ENCODE results near the gene VWA8. TPM values are rescaled to one million over a fixed set of nuclear protein-coding genes. Genes with fewer than 3 reads are reported as not detected.
"Not testable (repeated sequence)": the region's sequence is repeated elsewhere in the genome, so short reads cannot be mapped to it uniquely, and the experiment has no call there.

VWA8 gene
- total and polyA plus RNA-seq, 9 donors = 4.5 to 25.1 (median 21.0) TPM

- peaks cover 2% of the 10 kb centered on the region for H3K4me1 ChIP-seq (ENCODE audit: insufficient read depth)
- intact Hi-C loops (cut with DNase I) = no loop called here
- H3K4me3 ChIP-seq = no peak overlapping the region
- TF ChIP-seq EP300 (IDR thresholded peaks at IDR 0.05) (no peak), POLR2A (IDR thresholded peaks at IDR 0.05) (no peak), CTCF (IDR thresholded peaks at IDR 0.05) (no peak)
- no peak overlapping the region for H3K27ac ChIP-seq
- DNase-seq = no peak
- 87 to 99% (median 99%) methylated on average over 6 of the region's 6 CpGs for WGBS, 3 donors
- no peaks in the 10 kb centered on the region for H3K36me3 ChIP-seq
- no peaks in the 10 kb centered on the region for H3K27me3 ChIP-seq
- no peaks in the 10 kb centered on the region for H3K9me3 ChIP-seq
Observed at GRCh38 chr13:41579881-41580280, 381.0 kb downstream of the VWA8 start.

GRCh38 chr13:41579168-41579567, 381.7 kb downstream of the VWA8 start:
- 86 to 93% (median 90%) methylated on average over 6 of the region's 6 CpGs for WGBS, 3 donors
- TF ChIP-seq CTCF (IDR thresholded peaks at IDR 0.05) (no peak), POLR2A (IDR thresholded peaks at IDR 0.05) (no peak), EP300 (IDR thresholded peaks at IDR 0.05) (no peak)
- H3K27ac ChIP-seq = no peak overlapping the region
- H3K4me3 ChIP-seq = no peak overlapping the region
- no peak for DNase-seq
- intact Hi-C loops (cut with DNase I) = no loop called here
- no peaks in the 10 kb centered on the region for H3K9me3 ChIP-seq
- H3K4me1 ChIP-seq (ENCODE audit: insufficient read depth) = peaks cover 2% of the 10 kb centered on the region
- no peaks in the 10 kb centered on the region for H3K27me3 ChIP-seq
- no peaks in the 10 kb centered on the region for H3K36me3 ChIP-seq

GRCh38 chr13:41578371-41578770, 382.5 kb downstream of the VWA8 start:
- Histone ChIP-seq H3K4me3 (no peak overlapping the region), H3K36me3 (no peaks in the 10 kb centered on the region), H3K27me3 (no peaks in the 10 kb centered on the region), H3K9me3 (no peaks in the 10 kb centered on the region), H3K4me1 (ENCODE audit: insufficient read depth) (peaks cover 2% of the 10 kb centered on the region), H3K27ac (no peak overlapping the region)
- no peak for TF ChIP-seq CTCF (IDR thresholded peaks at IDR 0.05)
- TF ChIP-seq EP300 (IDR thresholded peaks at IDR 0.05) = no peak
- DNase-seq = no peak
- intact Hi-C loops (cut with DNase I) = no loop called here
- 89 to 98% (median 95%) methylated on average over 5 of the region's 5 CpGs for WGBS, 3 donors

GRCh38 chr13:41577436-41577835, 383.5 kb downstream of the VWA8 start:
- 28 to 46% (median 30%) methylated on average over 4 of the region's 4 CpGs for WGBS, 3 donors

GRCh38 chr13:41573640-41574039, 387.3 kb downstream of the VWA8 start:
- H3K27me3 ChIP-seq; H3K4me1 ChIP-seq (ENCODE audit: insufficient read depth); H3K9me3 ChIP-seq; intact Hi-C loops (cut with DNase I); H3K4me3 ChIP-seq; H3K27ac ChIP-seq; H3K36me3 ChIP-seq; DNase-seq: not testable (repeated sequence)
- WGBS, 3 donors = 97 to 98% (median 97%) methylated on average over 19 of the region's 19 CpGs

More at GRCh38 chr13:41577436-41577835, 383.5 kb downstream of the VWA8 start:
- DNase-seq = no peak
- Histone ChIP-seq H3K4me1 (ENCODE audit: insufficient read depth) (peaks cover 2% of the 10 kb centered on the region), H3K9me3 (no peaks in the 10 kb centered on the region), H3K4me3 (no peak overlapping the region), H3K36me3 (no peaks in the 10 kb centered on the region), H3K27ac (no peak overlapping the region), H3K27me3 (no peaks in the 10 kb centered on the region)
- no peak for TF ChIP-seq POLR2A (IDR thresholded peaks at IDR 0.05)
- TF ChIP-seq EP300 (IDR thresholded peaks at IDR 0.05) = no peak
- TF ChIP-seq CTCF (IDR thresholded peaks at IDR 0.05) = no peak
- intact Hi-C loops (cut with DNase I) = no loop called here

- 95 to 97% (median 96%) methylated on average over 21 to 33 of the region's 33 CpGs for WGBS, 3 donors
Observed at GRCh38 chr13:41571817-41572340, 389.0 kb downstream of the VWA8 start.

More at GRCh38 chr13:41571817-41572340, 389.0 kb downstream of the VWA8 start:
- H3K4me3 ChIP-seq; H3K4me1 ChIP-seq (ENCODE audit: insufficient read depth); DNase-seq; H3K27me3 ChIP-seq; H3K9me3 ChIP-seq; H3K27ac ChIP-seq; intact Hi-C loops (cut with DNase I); H3K36me3 ChIP-seq: not testable (repeated sequence)
